Rectal smooth muscle tissue (tissue), 1 donor: Measurements from ENCODE around the gene MPZL1.

Experiments
- H3K27ac ChIP-seq: one replicate; pipeline ENCODE4 v1.7.0; 2013; ENCODE audit warnings: low read depth, low read length, inconsistent platforms
- H3K27me3 ChIP-seq: one replicate; pipeline ENCODE4 v1.7.0; 2013; ENCODE audit warnings: low read length; ENCODE audit not compliant: control insufficient read depth, insufficient read depth
- H3K36me3 ChIP-seq: one replicate; pipeline ENCODE4 v1.7.0; 2013; ENCODE audit warnings: low read length; ENCODE audit not compliant: control insufficient read depth, insufficient read depth
- H3K4me1 ChIP-seq: one replicate; pipeline ENCODE4 v1.7.0; 2013; ENCODE audit warnings: low read length; ENCODE audit not compliant: control insufficient read depth, insufficient read depth
- H3K4me3 ChIP-seq: one replicate; pipeline ENCODE4 v1.7.0; 2013; ENCODE audit warnings: low read length
- H3K9ac ChIP-seq: one replicate; pipeline ENCODE4 v1.7.0; 2013; ENCODE audit warnings: low read length

Gene MPZL1

DNA sequence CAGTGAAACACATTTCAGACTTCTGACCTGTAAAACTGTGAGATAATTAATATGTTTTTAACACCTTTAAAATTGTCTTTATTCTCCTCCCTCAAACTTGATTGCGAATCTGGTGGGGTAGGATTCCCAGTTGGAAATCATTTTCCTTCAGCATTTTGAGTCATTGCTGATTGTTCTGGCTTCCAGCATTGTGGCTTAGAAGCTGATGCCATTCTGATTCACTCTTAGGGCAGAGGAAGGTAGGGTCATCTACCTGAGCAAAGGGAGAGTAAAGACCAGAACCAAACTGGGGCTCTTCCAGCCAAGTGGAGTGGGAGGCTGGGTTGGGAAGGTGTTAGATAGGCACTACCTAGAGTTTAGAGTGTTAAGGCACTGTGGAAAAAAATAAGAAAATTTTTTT, 61.2 kb downstream of the MPZL1 start:
- Histone ChIP-seq H3K36me3 (no peaks in the 10 kb centered on the region), H3K4me1 (no peaks in the 10 kb centered on the region), H3K27ac (no peak overlapping the region), H3K4me3 (no peak overlapping the region), H3K27me3 (no peaks in the 10 kb centered on the region), H3K9ac (no peak overlapping the region)

DNA sequence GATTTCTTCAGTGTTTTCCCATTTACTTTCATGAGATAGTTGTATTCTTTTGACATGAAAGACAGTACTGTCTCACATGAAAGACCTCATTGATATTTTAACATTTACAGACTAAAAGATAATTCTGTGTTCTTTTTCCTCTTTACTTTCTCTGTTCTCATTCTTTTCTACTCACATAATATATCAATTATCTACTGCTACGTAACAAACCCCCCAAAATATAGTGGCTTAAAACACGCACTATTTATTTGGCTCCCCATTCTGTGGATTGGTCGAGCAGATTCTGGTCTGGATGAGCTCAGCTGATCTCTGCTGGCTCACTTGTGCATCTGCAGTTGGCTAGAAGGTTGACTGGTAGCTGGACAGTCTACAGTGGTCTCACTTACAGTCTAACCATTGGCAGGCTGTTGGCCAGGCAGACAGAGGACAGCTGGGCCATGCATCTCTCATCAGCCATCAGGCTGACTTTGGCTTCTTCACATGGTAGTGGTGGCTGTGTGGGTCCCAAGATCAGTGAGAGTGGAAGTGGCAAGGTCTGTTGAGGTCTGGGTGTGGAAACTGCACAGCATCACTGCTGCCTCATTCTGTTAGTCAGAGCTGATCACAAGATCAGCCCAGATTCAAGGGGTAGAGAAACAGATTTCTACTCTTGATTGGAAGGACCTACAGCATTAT, 63.2 kb downstream of the MPZL1 start:
- Histone ChIP-seq H3K36me3 (peaks cover 6% of the 10 kb centered on the region), H3K27ac (no peak overlapping the region), H3K4me3 (no peak overlapping the region)

DNA sequence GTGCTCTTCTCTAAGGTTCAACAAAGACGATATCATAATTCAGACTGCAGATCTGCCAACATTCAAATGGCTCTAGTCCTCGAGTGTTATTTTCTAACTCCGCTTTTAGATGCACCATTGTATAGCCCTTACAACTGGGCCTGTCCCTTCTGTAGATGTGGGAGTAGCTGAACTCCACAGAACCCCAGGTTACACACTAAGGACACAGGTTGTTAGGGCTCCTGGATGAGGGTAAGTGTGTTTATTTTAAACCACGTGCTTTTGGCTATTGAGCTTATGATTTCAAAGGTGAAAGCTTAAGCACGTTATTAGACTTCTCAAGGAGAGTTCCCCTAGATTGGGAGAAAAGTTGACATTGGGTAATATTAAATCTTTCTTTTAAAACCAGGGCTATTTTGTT, 64.7 kb downstream of the MPZL1 start:
- H3K4me3 ChIP-seq, result no peak overlapping the region
- H3K27me3 ChIP-seq, result no peaks in the 10 kb centered on the region

More for the DNA sequence above, 63.2 kb downstream of the MPZL1 start:
- H3K27me3 ChIP-seq, result no peaks in the 10 kb centered on the region
- no peaks in the 10 kb centered on the region for H3K4me1 ChIP-seq
- H3K9ac ChIP-seq, result no peak overlapping the region

DNA sequence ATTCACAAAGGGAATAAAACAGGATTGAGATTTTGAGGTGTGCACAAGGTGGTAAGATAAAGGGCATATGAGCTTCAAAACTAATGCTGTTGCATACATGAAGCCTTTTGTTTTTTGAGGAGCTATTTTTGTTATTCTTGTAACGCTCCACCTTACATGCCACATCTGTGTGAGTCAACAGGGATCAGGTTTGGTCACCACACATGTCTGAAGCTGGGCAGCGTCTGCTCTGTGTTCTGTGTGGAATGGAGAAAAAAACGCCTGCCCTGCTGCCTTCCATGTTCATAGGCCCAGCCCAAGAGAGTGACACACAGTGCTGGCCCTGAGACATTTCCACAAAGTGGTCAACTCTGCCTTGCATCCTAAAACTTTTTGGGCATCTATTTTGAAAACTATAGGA, 67.7 kb downstream of the MPZL1 start:
- no peak overlapping the region for H3K4me3 ChIP-seq
- H3K27ac ChIP-seq, result no peak overlapping the region
- no peak overlapping the region for H3K9ac ChIP-seq
- H3K4me1 ChIP-seq, result no peaks in the 10 kb centered on the region
- no peaks in the 10 kb centered on the region for H3K27me3 ChIP-seq
- H3K36me3 ChIP-seq, result peaks cover 10% of the 10 kb centered on the region

More for the DNA sequence above, 64.7 kb downstream of the MPZL1 start:
- H3K27ac ChIP-seq, result no peak overlapping the region
- H3K9ac ChIP-seq, result no peak overlapping the region
- H3K36me3 ChIP-seq, result peaks cover 10% of the 10 kb centered on the region
- H3K4me1 ChIP-seq, result no peaks in the 10 kb centered on the region

DNA sequence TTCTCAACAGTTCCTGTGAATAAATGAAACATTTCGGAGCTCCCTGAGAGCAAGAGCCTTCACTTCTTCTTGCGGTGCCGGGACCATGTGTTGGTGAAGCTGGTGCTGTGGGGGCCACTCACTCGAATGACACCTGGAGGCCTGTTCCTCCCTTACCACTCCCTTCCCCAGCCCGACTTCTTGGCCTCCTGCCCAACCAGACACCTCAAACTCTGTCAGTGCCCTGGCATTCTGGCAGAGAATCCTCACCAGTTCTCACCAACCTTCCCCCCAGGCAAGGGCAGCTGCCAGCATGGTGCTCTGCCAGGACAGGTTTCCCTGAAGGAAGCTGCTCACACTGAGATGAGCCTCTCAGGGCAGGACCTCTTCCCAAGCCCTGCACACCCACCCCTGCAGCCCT, 68.3 kb downstream of the MPZL1 start:
- no peaks in the 10 kb centered on the region for H3K4me1 ChIP-seq
- H3K9ac ChIP-seq, result no peak overlapping the region
- H3K27me3 ChIP-seq, result no peaks in the 10 kb centered on the region
- peaks cover 10% of the 10 kb centered on the region for H3K36me3 ChIP-seq
- no peak overlapping the region for H3K4me3 ChIP-seq
- H3K27ac ChIP-seq, result no peak overlapping the region

DNA sequence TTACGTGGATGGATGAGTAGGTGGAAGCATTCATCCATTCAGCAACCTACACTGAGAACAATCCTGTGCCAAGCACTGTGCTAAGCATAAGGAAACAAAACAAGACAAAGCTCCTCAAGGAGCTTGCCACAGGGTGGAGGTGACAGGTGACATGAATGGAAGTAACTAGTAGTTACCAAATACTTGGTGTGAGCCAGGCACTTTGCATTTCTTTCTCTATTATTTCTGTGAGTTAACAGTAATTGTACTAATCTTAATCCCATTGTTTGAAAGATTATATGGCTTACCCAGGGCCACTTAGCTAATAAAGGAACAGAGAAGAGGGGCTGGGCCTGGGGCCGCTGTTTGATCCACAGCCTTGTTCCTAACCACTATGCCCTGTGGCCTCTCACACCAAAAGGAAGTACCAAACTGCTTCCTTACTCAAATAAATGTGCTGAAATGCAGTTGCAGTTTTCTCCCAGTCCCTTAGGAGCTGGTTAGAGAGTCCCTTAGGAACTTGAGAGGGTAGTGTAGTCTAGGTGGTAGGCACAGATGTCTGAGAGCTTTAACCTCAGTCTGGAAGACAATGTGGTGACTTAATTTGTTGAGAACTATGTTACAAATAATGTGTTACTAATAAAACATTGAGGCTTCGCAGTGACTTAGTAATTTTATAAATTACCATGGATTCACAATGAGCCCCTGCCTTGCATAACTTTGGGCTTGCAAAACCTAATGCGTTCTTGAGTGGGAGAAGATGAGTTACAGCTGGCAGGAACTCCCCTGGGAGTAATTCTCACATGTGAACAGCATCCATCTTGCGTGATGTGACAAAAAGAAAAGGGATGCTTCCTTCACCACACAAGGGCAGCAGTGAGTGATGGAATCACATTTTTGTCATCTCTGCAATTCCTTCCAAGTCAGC, 69.8 kb downstream of the MPZL1 start:
- Histone ChIP-seq H3K36me3 (peaks cover 10% of the 10 kb centered on the region), H3K9ac (no peak overlapping the region), H3K4me1 (no peaks in the 10 kb centered on the region), H3K27ac (peak overlapping the region; percentile 31), H3K27me3 (no peaks in the 10 kb centered on the region), H3K4me3 (no peak overlapping the region)

DNA sequence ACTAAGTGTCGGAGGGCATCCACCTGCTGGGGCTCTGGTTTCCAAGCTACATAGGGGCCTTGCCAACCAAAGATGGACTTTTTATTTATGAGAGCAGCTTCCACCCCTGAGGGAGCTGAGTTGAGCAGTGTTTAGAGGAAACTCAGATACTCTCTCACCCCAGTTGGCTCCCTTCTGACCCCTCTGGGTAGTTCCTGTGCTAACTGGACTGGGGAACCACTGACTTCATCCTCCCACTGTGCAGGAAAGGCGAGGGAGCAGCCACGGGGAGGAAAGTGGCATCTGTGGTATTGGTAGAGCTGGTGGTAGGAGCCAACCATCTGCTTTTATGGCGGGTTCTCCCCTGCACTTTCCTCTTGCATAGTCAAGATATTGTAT, 70.4 kb downstream of the MPZL1 start:
- peak overlapping the region; percentile 31 for H3K27ac ChIP-seq
- no peak overlapping the region for H3K9ac ChIP-seq
- H3K36me3 ChIP-seq, result peaks cover 10% of the 10 kb centered on the region
- H3K4me3 ChIP-seq, result no peak overlapping the region
- H3K4me1 ChIP-seq, result peaks cover 3% of the 10 kb centered on the region
- no peaks in the 10 kb centered on the region for H3K27me3 ChIP-seq

DNA sequence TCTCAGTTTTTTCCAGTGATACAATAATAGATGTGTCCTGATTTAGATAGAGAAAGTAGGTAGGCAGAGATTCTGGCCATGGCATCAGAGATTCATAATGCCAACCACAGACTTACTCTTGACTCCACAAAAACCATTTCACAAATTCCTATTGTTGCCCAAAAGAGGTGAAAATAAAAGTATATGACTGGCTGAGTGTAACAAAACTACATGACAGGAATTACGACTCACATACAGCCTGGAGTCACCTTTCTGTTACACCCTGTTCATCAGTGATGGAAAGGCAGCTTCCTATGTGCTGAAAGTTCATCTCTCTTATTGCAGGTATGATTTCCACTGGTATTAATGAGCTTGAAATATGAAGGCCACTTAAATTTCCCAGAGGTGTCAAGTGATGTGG, 72.3 kb downstream of the MPZL1 start:
- Histone ChIP-seq H3K27ac (no peak overlapping the region), H3K4me3 (no peak overlapping the region), H3K4me1 (peaks cover 3% of the 10 kb centered on the region), H3K27me3 (no peaks in the 10 kb centered on the region), H3K36me3 (peaks cover 10% of the 10 kb centered on the region), H3K9ac (no peak overlapping the region)

DNA sequence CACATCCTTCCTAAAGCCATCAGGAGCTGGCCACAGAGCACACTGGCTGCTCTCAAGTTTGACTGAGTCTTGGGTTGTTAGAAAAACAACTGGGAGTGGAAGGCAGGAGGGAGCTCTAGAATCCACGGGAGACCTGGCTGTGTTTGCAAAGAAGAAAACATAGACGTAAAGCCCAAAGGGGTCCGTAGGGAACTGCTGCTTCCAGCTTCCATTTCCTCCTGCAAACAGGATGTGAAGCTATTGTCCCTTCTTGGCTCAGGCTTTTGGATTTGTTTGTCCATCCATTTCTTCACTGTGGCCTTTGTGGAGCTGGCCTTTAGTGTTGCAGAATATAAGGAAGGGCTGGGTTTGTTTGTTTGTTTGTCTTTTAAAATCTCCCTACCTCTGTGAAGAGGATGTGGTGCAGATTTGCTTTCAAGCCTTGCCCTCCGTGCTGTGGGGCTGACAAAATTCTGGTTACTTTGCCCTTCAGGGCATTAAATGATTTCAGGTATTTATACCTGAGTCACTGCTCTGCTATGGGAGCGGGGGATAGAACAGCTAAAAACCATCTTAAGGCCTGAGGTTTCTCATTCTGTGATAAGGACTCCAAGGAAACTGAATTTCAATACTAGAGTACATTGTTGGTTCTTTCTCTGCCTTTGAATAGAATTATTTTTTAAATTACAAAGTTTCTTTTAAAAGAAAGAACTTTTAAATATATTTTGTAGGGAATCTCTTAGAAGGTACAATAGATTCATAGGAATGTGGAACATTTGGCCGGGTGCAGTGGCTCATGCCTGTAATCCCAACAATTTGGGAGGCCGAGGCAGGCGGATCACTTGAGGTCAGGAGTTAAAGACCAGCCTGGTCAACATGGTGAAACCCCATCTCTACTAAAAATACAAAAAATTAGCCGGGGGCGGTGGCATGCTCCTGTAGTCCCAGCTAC, 74.3 kb downstream of the MPZL1 start:
- Histone ChIP-seq H3K27ac (peak overlapping the region; percentile 58), H3K27me3 (no peaks in the 10 kb centered on the region), H3K9ac (no peak overlapping the region)

DNA sequence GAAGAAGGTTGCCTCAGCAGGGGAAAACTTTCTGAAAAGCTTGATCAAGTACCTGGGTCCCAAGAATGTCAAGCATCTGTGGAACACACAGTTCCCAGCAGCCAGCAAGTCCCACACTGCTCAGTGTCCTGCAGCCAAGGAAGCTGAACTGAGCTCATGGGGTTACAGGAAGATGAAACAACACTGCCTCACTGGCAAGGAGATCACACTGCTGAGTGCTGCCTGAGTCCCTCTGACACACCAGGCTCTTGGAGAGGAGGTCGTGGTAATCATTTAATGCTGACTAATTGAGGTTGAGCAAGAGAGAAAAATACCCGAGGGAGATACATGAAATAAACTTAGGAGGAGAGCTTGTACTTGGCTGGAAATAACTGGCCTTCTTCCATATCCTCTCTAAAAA, 75.2 kb downstream of the MPZL1 start:
- H3K9ac ChIP-seq, result no peak overlapping the region
- H3K4me1 ChIP-seq, result peaks cover 3% of the 10 kb centered on the region
- no peaks in the 10 kb centered on the region for H3K27me3 ChIP-seq
- H3K36me3 ChIP-seq, result no peaks in the 10 kb centered on the region
- H3K27ac ChIP-seq, result peak overlapping the region; percentile 58
- H3K4me3 ChIP-seq, result no peak overlapping the region

More for the DNA sequence above, 74.3 kb downstream of the MPZL1 start:
- Histone ChIP-seq H3K36me3 (no peaks in the 10 kb centered on the region), H3K4me3 (no peak overlapping the region), H3K4me1 (peaks cover 3% of the 10 kb centered on the region)

DNA sequence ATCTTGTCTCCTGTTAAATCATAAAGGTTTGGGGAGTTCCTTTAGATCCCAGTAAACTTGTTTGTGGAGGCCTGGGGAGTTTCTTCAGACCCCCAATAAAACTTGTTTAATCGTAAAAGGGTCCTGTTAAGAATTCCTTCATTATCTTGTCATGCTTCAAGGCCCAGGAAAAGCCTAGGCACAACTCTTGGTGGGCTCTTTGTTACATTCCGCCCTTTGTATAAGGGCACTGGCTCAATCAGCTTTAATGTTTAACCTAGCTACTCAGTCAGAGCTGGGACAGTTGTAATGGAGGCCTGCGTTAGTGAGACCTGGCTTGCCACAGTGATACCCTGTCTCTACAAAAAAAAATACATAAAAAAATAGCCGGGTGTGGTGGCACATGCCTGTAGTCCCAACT, 77.2 kb downstream of the MPZL1 start:
- Histone ChIP-seq H3K9ac (no peak overlapping the region), H3K36me3 (no peaks in the 10 kb centered on the region), H3K27me3 (no peaks in the 10 kb centered on the region), H3K4me3 (no peak overlapping the region), H3K27ac (no peak overlapping the region), H3K4me1 (peaks cover 3% of the 10 kb centered on the region)

DNA sequence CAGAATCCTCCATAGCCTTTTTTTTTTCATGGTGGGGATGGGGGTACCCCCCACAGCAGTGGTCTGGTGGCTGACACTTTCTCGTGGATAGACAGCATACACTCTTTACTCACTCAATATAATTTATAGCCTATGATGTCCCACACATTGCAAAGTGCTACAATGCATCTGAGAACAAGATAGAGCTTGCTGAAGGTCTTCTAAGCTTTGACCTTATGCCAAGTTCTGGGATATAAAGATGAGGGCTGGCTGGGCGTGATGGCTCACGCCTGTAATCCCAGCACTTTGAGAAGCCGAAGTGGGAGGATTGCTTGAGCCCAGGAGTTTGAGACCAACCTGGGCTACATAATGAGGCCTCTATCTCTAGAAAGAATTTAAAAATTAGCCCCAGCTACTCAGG, 78.0 kb downstream of the MPZL1 start:
- no peak overlapping the region for H3K9ac ChIP-seq
- no peaks in the 10 kb centered on the region for H3K27me3 ChIP-seq
- no peaks in the 10 kb centered on the region for H3K36me3 ChIP-seq
- peaks cover 3% of the 10 kb centered on the region for H3K4me1 ChIP-seq
- H3K4me3 ChIP-seq, result no peak overlapping the region
- no peak overlapping the region for H3K27ac ChIP-seq
